Measurements from ENCODE around the gene FGF1.

DNA sequence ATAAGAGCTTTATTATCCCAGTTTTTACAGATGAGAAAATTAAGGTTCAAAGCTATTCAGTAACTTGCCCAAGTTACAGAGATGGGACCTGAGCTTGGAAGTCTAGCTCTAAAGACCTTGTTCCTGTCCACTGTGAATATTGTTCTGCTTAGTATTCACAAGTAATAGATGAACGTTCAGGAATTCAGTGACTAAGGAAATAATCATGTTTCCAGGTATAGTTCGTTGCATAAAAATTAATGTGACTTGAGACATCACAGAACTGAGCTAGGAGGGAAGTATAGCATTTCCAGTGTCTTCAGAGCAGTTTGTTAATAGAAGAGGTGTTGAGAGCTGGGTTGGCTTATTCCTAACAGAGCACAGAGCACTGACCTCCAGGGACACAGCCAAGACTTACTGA, 136.1 kb downstream of the FGF1 start:
- no peak for TF ChIP-seq TAF1 (IDR thresholded peaks at IDR 0.05; ENCODE audit: low read depth, low read length)
- no peak for TF ChIP-seq POLR2AphosphoS5 (IDR thresholded peaks at IDR 0.05; ENCODE audit: low read depth, low read length)
- no peak for TF ChIP-seq POLR2A (IDR thresholded peaks at IDR 0.05; ENCODE audit: low read depth, low read length)

All from GM12891 (cell line).